Right lobe of liver (tissue), 6 donors: ENCODE results near the gene CDK5. TPM values are rescaled to one million over a fixed set of nuclear protein-coding genes. Genes with fewer than 3 reads are reported as not detected.
A peak's percentile ranks its signal among the peaks of the same experiment; 100 is the strongest.

Source experiments
- ATAC-seq, 4 donors: fragments of 200-7000 bp; cut with Tn5 transposase; one replicate each; pipeline ENCODE4 v1.9.1; 2020; ENCODE audit warnings: mild to moderate bottlenecking in 4 of 4, moderate library complexity in 4 of 4
- DNase-seq, 3 donors: peaks; one replicate each; pipeline ENCODE4 v3.0.0-alpha.2; 2020
- H3K27ac ChIP-seq, 3 donors: fragments of 200-600 bp; one replicate each; pipeline ENCODE4 v1.8.0; 2022
- H3K27me3 ChIP-seq, 2 donors: fragments of 200-600 bp; one replicate each; pipeline ENCODE4 v1.8.0; 2022
- H3K36me3 ChIP-seq, 4 donors: fragments of 200-600 bp; sonication (generic) in 1 of 4; one replicate each; pipeline versions ENCODE4 v1.5.1 to v1.8.0; 2017 to 2022; ENCODE audit warnings: control low read depth in 1 of 4
- H3K4me1 ChIP-seq, 4 donors: fragments of 200-600 bp; sonication (generic) in 1 of 4; one replicate each; pipeline versions ENCODE4 v1.5.1 to v1.8.0; 2017 to 2022; ENCODE audit warnings: control low read depth in 1 of 4
- H3K4me3 ChIP-seq, 3 donors: fragments of 200-600 bp; one replicate each; pipeline ENCODE4 v1.8.0; 2022
- H3K9me3 ChIP-seq, 4 donors: fragments of 200-600 bp; sonication (generic) in 1 of 4; one replicate each; pipeline versions ENCODE4 v1.5.1 to v1.8.0; 2017 to 2022; ENCODE audit warnings: control low read depth in 1 of 4
- POLR2A ChIP-seq: fragments of 450-650 bp; IDR thresholded peaks from one replicate; pipeline ENCODE4 v1.6.1; 2017; ENCODE audit warnings: antibody characterized with exemption, mild to moderate bottlenecking
- WGBS: methylation state at CpG from one replicate; pipeline ENCODE4 v1.1.6; 2018; ENCODE audit warnings: low coverage, low lambda C conversion rate; ENCODE audit not compliant: insufficient coverage; ENCODE audit errors: missing lambda C conversion rate; 5-methylcytosine and 5-hydroxymethylcytosine counted together
- intact Hi-C, 2 donors: fragments of 100-400 bp; cut with DNase I; formaldehyde crosslinking; loops; one replicate each; pipeline versions ENCODE4 v1.11.2 to v1.14.1; 2022
- total RNA-seq, 6 experiments: library from RNA; depleted of rRNA in 2 of 6; stranded (reverse); fragments of >200 nt in 2 of 6; fragmentation: NEBNext Ultra II Directional in 3 of 6; extraction: Animal tissue kit (Norgen Biotek cat#: 25700) in 3 of 6; gene quantifications; one replicate each; pipeline versions ENCODE4 v1.1.0 to v1.2.4, GENCODE V29; 2016 to 2023
- TF ChIP-seq, protein P1 (sequence below), 4 donors: fragments of 200-600 bp in 3 of 4; fragments of 450-650 bp in 1 of 4; IDR thresholded peaks; one replicate each; pipeline versions ENCODE4 v1.5.1 to v1.8.0; 2016 to 2022; ENCODE audit warnings: antibody characterized with exemption in 4 of 4, mild to moderate bottlenecking in 2 of 4
- donor health status: DM: no; HTN: yes; CAD: no.
- donor health status: DM: no; HTN: no; CAD: no.
- donor health status: DM: no; HTN: no; CAD: no.
- donor health status: DM: no; HTN: yes; CAD: no.
- donor health status: DM: no; HTN: yes; CAD: no.

The CDK5 gene
- total RNA-seq, 6 experiments from 2014 or later, result 5.0 to 9.6 (median 6.1) TPM

DNA sequence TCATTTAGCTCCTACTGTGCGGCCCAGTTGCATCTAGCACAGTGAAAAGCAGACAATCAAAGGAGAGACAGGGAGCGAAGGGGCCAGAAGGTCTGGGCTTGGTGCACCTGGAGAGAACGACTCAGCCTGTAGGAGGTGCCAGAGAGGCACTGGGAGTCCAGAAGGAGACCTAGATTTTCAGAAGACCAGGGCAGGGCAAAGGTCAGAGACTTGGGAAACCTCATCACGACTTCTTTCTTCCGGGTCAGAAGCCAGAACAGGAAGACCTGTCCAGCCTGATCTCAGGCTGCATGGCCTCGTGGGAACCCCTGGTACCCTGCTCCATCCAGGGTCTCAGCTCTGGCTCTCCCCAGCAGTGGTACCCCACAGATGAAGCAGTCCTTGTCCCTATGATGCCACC lies 33.7 kb upstream of the CDK5 start:
- intact Hi-C loops, result no loop called here
- 69% methylated on average over 3 of the region's 6 CpGs for WGBS
- no peaks in the 10 kb centered on the region for H3K9me3 ChIP-seq
- no peaks in the 10 kb centered on the region for H3K27me3 ChIP-seq
- no peaks in the 10 kb centered on the region for H3K36me3 ChIP-seq
- ATAC-seq, result no peak
- H3K27ac ChIP-seq, result no peak overlapping the region
- DNase-seq, result no peak
- H3K4me1 ChIP-seq, result peaks cover 0 to 30% (median 14%) of the 10 kb centered on the region in 4 donors
- H3K4me3 ChIP-seq, result no peak overlapping the region
- TF ChIP-seq, protein P1, sequence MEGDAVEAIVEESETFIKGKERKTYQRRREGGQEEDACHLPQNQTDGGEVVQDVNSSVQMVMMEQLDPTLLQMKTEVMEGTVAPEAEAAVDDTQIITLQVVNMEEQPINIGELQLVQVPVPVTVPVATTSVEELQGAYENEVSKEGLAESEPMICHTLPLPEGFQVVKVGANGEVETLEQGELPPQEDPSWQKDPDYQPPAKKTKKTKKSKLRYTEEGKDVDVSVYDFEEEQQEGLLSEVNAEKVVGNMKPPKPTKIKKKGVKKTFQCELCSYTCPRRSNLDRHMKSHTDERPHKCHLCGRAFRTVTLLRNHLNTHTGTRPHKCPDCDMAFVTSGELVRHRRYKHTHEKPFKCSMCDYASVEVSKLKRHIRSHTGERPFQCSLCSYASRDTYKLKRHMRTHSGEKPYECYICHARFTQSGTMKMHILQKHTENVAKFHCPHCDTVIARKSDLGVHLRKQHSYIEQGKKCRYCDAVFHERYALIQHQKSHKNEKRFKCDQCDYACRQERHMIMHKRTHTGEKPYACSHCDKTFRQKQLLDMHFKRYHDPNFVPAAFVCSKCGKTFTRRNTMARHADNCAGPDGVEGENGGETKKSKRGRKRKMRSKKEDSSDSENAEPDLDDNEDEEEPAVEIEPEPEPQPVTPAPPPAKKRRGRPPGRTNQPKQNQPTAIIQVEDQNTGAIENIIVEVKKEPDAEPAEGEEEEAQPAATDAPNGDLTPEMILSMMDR (IDR thresholded peaks at IDR 0.05), result peak; percentile 32 to 49 (median 42)
- no peak for TF ChIP-seq POLR2A

DNA sequence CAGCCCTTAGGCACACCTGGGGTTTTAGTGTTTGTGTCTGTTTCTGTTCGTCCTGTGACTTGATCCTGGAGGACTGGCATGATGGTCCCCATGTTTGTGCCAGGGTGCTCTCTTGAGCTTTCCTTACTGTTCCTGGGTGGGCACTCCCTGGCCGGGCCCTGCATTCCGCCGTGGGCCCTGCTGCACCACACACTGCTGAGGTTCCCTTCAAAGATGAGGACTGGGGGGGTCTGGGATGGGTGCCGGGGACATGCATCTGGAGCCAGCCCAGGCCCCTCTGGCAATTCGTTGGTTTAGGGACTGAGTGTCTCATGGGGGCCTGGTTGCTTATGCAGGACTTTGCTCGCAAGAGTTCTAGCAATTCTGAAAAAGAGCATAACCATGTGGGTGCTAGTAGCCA lies 33.3 kb upstream of the CDK5 start:
- no peaks in the 10 kb centered on the region for H3K9me3 ChIP-seq
- 96% methylated on average over 6 of the region's 7 CpGs for WGBS
- DNase-seq, result no peak
- H3K27ac ChIP-seq, result no peak overlapping the region
- TF ChIP-seq POLR2A, result no peak
- TF ChIP-seq, protein P1 (IDR thresholded peaks at IDR 0.05), result no peak
- no peak for ATAC-seq
- H3K4me1 ChIP-seq, result peaks cover 0 to 30% (median 14%) of the 10 kb centered on the region in 4 donors
- H3K27me3 ChIP-seq, result no peaks in the 10 kb centered on the region
- H3K4me3 ChIP-seq, result no peak overlapping the region
- no peaks in the 10 kb centered on the region for H3K36me3 ChIP-seq
- intact Hi-C loops, result no loop called here

DNA sequence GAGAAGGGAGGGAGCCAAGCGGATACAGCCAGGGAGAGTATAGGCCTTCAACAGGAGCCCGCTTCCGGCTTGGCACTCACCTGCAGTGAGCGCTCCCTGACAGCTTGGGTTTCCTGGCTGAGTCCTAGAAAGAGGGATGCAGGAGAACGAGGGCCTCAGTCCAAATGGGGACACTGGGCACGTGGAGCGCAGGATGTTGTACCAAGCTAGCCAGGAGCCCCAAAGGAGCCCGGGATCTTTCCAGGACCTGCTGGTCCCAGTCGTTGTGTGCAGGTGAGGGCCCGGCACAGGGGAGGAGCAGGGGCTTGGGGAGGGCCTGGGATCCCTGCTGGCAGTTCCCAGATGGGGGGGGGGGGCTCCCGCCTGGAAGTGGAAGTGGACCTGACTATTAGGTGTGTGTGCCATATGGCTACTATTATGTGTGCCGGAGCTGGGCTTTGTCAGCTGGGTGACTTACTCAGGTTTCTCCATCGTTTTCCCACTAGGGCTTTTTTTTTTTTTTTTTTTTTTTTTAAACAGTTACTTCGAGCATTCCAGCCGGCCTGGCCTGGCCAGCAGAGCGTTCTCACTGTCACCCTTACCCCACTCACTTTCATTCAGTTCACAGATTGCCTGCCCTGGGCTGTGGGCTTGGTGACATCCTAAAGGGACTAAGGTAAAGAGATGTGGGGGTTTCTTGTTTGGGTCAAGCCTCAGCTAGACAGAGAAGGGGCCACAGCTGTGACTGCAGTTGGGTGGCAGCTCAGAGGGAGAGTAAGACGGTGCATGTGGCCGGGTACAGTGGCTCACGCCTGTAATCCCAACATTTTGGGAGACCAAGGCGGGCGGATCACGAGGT lies 32.4 kb upstream of the CDK5 start:
- Histone ChIP-seq H3K9me3 (no peaks in the 10 kb centered on the region), H3K27ac (peak overlapping the region in 2 of 3 donors; percentile 68 to 79), H3K4me1 (peaks cover 0 to 36% (median 20%) of the 10 kb centered on the region in 4 donors), H3K4me3 (no peak overlapping the region), H3K36me3 (no peaks in the 10 kb centered on the region), H3K27me3 (no peaks in the 10 kb centered on the region)
- intact Hi-C loops, result no loop called here
- TF ChIP-seq, protein P1 (IDR thresholded peaks at IDR 0.05), result no peak
- TF ChIP-seq POLR2A, result no peak
- WGBS, result 75% methylated on average over 8 of the region's 22 CpGs
- ATAC-seq (no peak), DNase-seq (no peak)

DNA sequence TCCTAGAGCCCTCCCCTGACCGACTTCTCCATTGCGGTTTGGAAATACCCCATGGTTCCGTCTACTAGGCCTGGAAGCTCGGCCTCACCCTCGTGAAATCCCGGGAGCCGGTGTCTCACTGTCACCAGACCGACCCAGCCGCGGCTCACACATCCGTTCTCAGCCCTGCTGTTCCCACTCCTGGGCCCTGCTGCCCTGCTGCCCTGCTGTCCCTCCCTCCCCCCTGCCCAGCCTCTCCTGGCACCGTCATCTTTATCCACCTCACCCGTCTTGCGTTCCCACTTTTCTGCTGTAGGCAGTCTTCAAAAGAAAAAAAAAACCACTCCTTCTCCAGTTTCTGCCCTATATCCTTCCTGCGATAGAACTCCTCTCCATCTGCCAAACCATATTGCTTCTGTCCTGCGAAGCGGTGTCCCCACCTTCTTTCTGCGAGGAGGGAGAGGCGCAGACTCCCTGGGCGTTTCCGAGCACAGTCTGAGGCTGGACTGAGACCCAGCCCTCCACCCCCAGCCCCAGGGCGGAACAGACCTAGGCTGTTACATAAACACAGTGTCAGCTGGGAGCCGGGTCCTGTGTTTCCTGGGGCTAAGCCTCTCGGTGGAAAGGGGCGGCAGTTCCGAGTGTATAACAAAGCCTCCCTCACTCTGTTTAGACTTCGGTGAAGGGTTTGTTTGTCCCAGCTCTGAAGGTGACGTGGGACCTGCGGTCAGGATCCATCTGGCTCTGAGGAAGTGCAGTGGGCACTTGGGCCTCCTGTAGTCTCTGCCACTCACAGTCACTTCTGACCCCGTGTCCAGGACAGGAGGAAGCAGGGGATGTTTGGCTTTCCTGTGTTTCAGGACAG lies 31.4 kb upstream of the CDK5 start:
- Histone ChIP-seq H3K4me3 (peak overlapping the region in 2 of 3 donors; percentile 71 to 73), H3K27ac (peak overlapping the region; percentile 68 to 84 (median 79)), H3K4me1 (peaks cover 0 to 40% (median 20%) of the 10 kb centered on the region in 4 donors), H3K9me3 (no peaks in the 10 kb centered on the region), H3K27me3 (no peaks in the 10 kb centered on the region), H3K36me3 (no peaks in the 10 kb centered on the region)
- peak; percentile 12 for TF ChIP-seq POLR2A
- TF ChIP-seq, protein P1 (IDR thresholded peaks at IDR 0.05), result no peak
- DNase-seq (peak; percentile 69 to 81 (median 75)), ATAC-seq (peak; percentile 8 to 42 (median 30))
- intact Hi-C loops, result no loop called here
- WGBS, result 10% methylated on average over 23 of the region's 30 CpGs
